GM12878 (cell line): ENCODE measurements around the gene FGR. TPM values are rescaled to one million over a fixed set of nuclear protein-coding genes. Genes with fewer than 3 reads are reported as not detected.

Source experiments
- ATAC-seq: fragments of 200-7000 bp; cut with Tn5 transposase; 3 replicates; pipeline ENCODE4 v1.9.1; 2020; ENCODE audit warnings: mild to moderate bottlenecking, moderate library complexity
- BruUV-seq: library from RNA; stranded (reverse); fragments of 400-500 nt; replicated peaks from 2 replicates; lab custom pipeline; 2021; lab: Mats Ljungman, UMichigan
- CTCF ChIA-PET: fragments of 300-600 bp; sonication (Branson Sonifier 250); formaldehyde crosslinking; extraction: SDS; loops from one replicate; lab custom pipeline; 2021; ENCODE audit warnings: inconsistent platforms; lab: Yijun Ruan, JAX
- POLR2A ChIA-PET: fragments of 350-600 bp; formaldehyde crosslinking; extraction: SDS; loops from one replicate; lab custom pipeline; 2021; ENCODE audit warnings: inconsistent platforms; lab: Charles Lee
- RAD21 ChIA-PET: fragments of 300-600 bp; sonication (Branson Sonifier 250); formaldehyde crosslinking; loops from one replicate; lab custom pipeline; 2023; ENCODE audit warnings: antibody characterized with exemption; ENCODE audit not compliant: unreplicated experiment; lab: Charles Lee
- SMC1A ChIA-PET: fragments of 300-600 bp; sonication (Branson Sonifier 250); formaldehyde crosslinking; loops from one replicate; lab custom pipeline; 2023; ENCODE audit not compliant: unreplicated experiment, uncharacterized antibody; lab: Charles Lee
- DNase-seq: peaks from one replicate; pipeline ENCODE4 v3.0.0-alpha.2; 2011; ENCODE audit warnings: low read depth, low spot score
- FAIRE-seq: peaks from 3 replicates; lab custom pipeline; 2011; peaks lifted over from hg19 to GRCh38; lab: Jason Lieb, UNC
- H2AFZ ChIP-seq: 2 replicates; pipeline ENCODE4 v1.6.0; 2011; ENCODE audit warnings: low read depth, low read length, control low read depth; ENCODE audit not compliant: control insufficient read depth
- H3K27ac ChIP-seq: 2 replicates; pipeline ENCODE4 v1.5.1; 2011; ENCODE audit warnings: control low read depth; ENCODE audit not compliant: control insufficient read depth, insufficient read depth
- H3K27me3 ChIP-seq, 2 experiments: replicated peaks in 1 of 2; 2 replicates each; pipeline versions ENCODE4 v1.6.0 to v1.6.1; 2011; ENCODE audit warnings: low read length in 1 of 2; ENCODE audit not compliant: control insufficient read depth in 2 of 2, insufficient read depth in 2 of 2
- H3K36me3 ChIP-seq, 2 experiments: 2 replicates each; pipeline ENCODE4 v1.5.1; 2011; ENCODE audit warnings: low read length in 1 of 2; ENCODE audit not compliant: control insufficient read depth in 2 of 2, insufficient read depth in 2 of 2
- H3K4me1 ChIP-seq: 2 replicates; pipeline ENCODE4 v1.6.1; 2011; ENCODE audit warnings: mild to moderate bottlenecking, low read length, moderate library complexity, mixed read lengths; ENCODE audit not compliant: control insufficient read depth, insufficient read depth
- H3K4me2 ChIP-seq: 2 replicates; pipeline ENCODE4 v1.6.0; 2011; ENCODE audit warnings: control low read depth; ENCODE audit not compliant: control insufficient read depth, insufficient read depth
- H3K4me3 ChIP-seq: fragments of 200-600 bp; sonication (generic); 2 replicates; pipeline ENCODE4 v1.5.1; 2016
- H3K79me2 ChIP-seq: 2 replicates; pipeline ENCODE4 v1.6.0; 2011; ENCODE audit warnings: low read length; ENCODE audit not compliant: control insufficient read depth, insufficient read depth
- H3K9ac ChIP-seq: 2 replicates; pipeline ENCODE4 v1.8.0; 2011; ENCODE audit warnings: low read length, control low read depth, mixed read lengths; ENCODE audit not compliant: control insufficient read depth, insufficient read depth
- H3K9me3 ChIP-seq: replicated peaks from 3 replicates; pipeline ENCODE4 v1.5.1; 2011; ENCODE audit warnings: mild to moderate bottlenecking, low read length; ENCODE audit not compliant: control insufficient read depth, insufficient read depth
- H4K20me1 ChIP-seq: 2 replicates; pipeline ENCODE4 v1.6.0; 2011; ENCODE audit not compliant: control insufficient read depth, insufficient read depth
- ASH2L ChIP-seq: fragments of 300-600, 200-600 bp; sonication (generic); IDR thresholded peaks from 2 replicates; pipeline ENCODE4 v1.6.1; 2017; ENCODE audit warnings: low read depth, mild to moderate bottlenecking, borderline replicate concordance
- BCL11A ChIP-seq: IDR thresholded peaks from 2 replicates; pipeline ENCODE4 v1.6.1; 2011; ENCODE audit warnings: low read depth, low read length
- CBX5 ChIP-seq: sonication (generic); IDR thresholded peaks from 2 replicates; pipeline ENCODE4 v1.6.1; 2016; ENCODE audit warnings: low read depth, moderate library complexity, mild to moderate bottlenecking, inconsistent platforms
- FOS ChIP-seq: IDR thresholded peaks from 3 replicates; pipeline ENCODE4 v1.6.1; 2011; ENCODE audit warnings: borderline replicate concordance; ENCODE audit not compliant: insufficient read length; ENCODE audit errors: extremely low read depth
- IRF3 ChIP-seq: fragments of 450-650 bp; IDR thresholded peaks from 2 replicates; pipeline ENCODE4 v1.6.1; 2014; ENCODE audit warnings: mild to moderate bottlenecking
- JUND ChIP-seq: IDR thresholded peaks from 2 replicates; pipeline ENCODE4 v1.6.1; 2012; ENCODE audit warnings: low read depth, mild to moderate bottlenecking, low read length, improper control_type of control experiment, moderate library complexity
- KDM1A ChIP-seq: fragments of 200-600 bp; sonication (generic); IDR thresholded peaks from 2 replicates; pipeline ENCODE4 v1.6.1; 2016; ENCODE audit warnings: borderline replicate concordance
- STAT3 ChIP-seq: IDR thresholded peaks from 2 replicates; pipeline ENCODE4 v1.6.1; 2011; ENCODE audit warnings: low read depth, low read length, improper control_type of control experiment
- USF2 ChIP-seq: IDR thresholded peaks from 2 replicates; pipeline ENCODE4 v1.6.1; 2011; ENCODE audit warnings: low read depth, low read length, improper control_type of control experiment, borderline replicate concordance
- ZBTB40 ChIP-seq: fragments of 450-650 bp; IDR thresholded peaks from 2 replicates; pipeline ENCODE4 v1.6.1; 2016; ENCODE audit warnings: mild to moderate bottlenecking, moderate library complexity, borderline replicate concordance
- WGBS: methylation state at CpG from one replicate; pipeline ENCODE4 v1.1.6; 2016; ENCODE audit warnings: low lambda C conversion rate; ENCODE audit not compliant: insufficient replicate concordance, insufficient coverage; ENCODE audit errors: missing lambda C conversion rate; 5-methylcytosine and 5-hydroxymethylcytosine counted together
- in situ Hi-C: fragments of 300-500 bp; cut with MboI; formaldehyde crosslinking; loops from 9 replicates; pipeline ENCODE4 v1.14.3; 2018; ENCODE audit warnings: mixed read lengths
- intact Hi-C: fragments of 100-400 bp; cut with micrococcal nuclease; formaldehyde crosslinking; loops from one replicate; pipeline ENCODE4 v1.14.2; 2022; ENCODE audit not compliant: unreplicated experiment
- polyA plus RNA-seq, 11 experiments: library from polyadenylated mRNA; depleted of rRNA in 4 of 11; unstranded in 6 of 11; stranded (reverse) in 5 of 11; fragments of >200 nt; fragmentation: Nextera tagmentation in 4 of 11; fragmentation: Illumina TruSeq in 1 of 11; extraction: Ambion mirVana in 4 of 11; extraction: Trizol in 1 of 11; gene quantifications; 1 replicate in 1 of 11; 2 replicates in 10 of 11; pipeline versions ENCODE4 v1.2.1 to v1.2.3, GENCODE V29; 2011 to 2016; ENCODE audit warnings: inconsistent platforms in 2 of 11, missing spikeins in 2 of 11, low read depth in 1 of 11
- total RNA-seq, 4 experiments: library from RNA; depleted of rRNA in 3 of 4; stranded (reverse); fragments of >200 nt in 3 of 4; fragmentation: Illumina TruSeq in 1 of 4; extraction: Trizol in 1 of 4; gene quantifications; 2 replicates each; pipeline versions ENCODE4 v1.2.1 to v1.2.3, GENCODE V29; 2013 to 2021

The FGR gene
- total and polyA plus RNA-seq, 10 of the 15 experiments (the other 5 are each of a cell fraction or from before 2014, with no cell fraction given): 10.9 to 193 (median 74.7) TPM

- Histone ChIP-seq H3K27me3 (no peaks in the 10 kb centered on the region), H3K9me3 (no peaks in the 10 kb centered on the region), H4K20me1 (no peaks in the 10 kb centered on the region), H3K4me3 (no peak overlapping the region), H3K4me1 (peaks cover 29% of the 10 kb centered on the region), H3K27ac (no peak overlapping the region), H3K36me3 (peaks cover 0 to 9% of the 10 kb centered on the region in 2 experiments; a peak in 1 of 4 replicates), H3K4me2 (no peak overlapping the region), H3K9ac (no peak overlapping the region), H3K79me2 (peaks cover 3% of the 10 kb centered on the region), H2AFZ (no peak overlapping the region)
- ATAC-seq (no peak), DNase-seq (no peak), FAIRE-seq (no peak)
- RAD21 ChIA-PET: interaction anchor here (1.0 to 8.8 kb wide), 6 partner anchors 35 to 245 kb away, joined by 3 to 268 read pairs (median 27); partner anchors contain the start of genes AHDC1 and FGR
- WGBS: 63% methylated on average over 8 of the region's 8 CpGs
- BruUV-seq: no TSS peak
- intact Hi-C loops: loop anchor here (5.0 to 10.0 kb wide), 2 partner anchors 247 to 339 kb away; partner anchors contain the start of gene TMEM222
- POLR2A ChIA-PET: interaction anchor here (1.6 to 5.9 kb wide), 3 partner anchors 35 to 108 kb away, joined by 3 to 141 read pairs (median 67); partner anchors contain the start of gene FGR
- in situ Hi-C loops: loop anchor here (5.0 kb wide), 4 partner anchors 57 to 362 kb away; no protein-coding TSS in a partner anchor
- CTCF ChIA-PET: interaction anchor here (1.3 to 8.8 kb wide), 6 partner anchors 16 to 364 kb away, joined by 3 to 327 read pairs (median 11); partner anchors contain the start of gene AHDC1
- SMC1A ChIA-PET: interaction anchor here (0.7 to 8.0 kb wide), 8 partner anchors 20 to 276 kb away, joined by 3 to 248 read pairs (median 4); partner anchors contain the start of gene AHDC1
- TF ChIP-seq STAT3 (no peak), IRF3 (no peak), KDM1A (no peak), ZBTB40 (no peak), ASH2L (no peak), CBX5 (no peak), USF2 (no peak), JUND (no peak), BCL11A (no peak), FOS (no peak)
These were observed 29.3 kb upstream of the FGR start for GRCh38 chr1:27664291-27664690.
